CD14-positive monocyte (primary cell): Measurements from ENCODE around the gene TMCO5A. TPM values are rescaled to one million over a fixed set of nuclear protein-coding genes. Genes with fewer than 3 reads are reported as not detected.
"Not testable (repeated sequence)": the region's sequence is repeated elsewhere in the genome, so short reads cannot be mapped to it uniquely, and the experiment has no call there.

Source experiments
- DNase-seq, 3 donors: peaks; one replicate each; pipeline ENCODE4 v3.0.0-alpha.2; 2011 to 2022
- H2AFZ ChIP-seq: 2 replicates; pipeline ENCODE4 v1.6.0; 2012; ENCODE audit warnings: mild to moderate bottlenecking, low read depth, low read length, inconsistent platforms; ENCODE audit not compliant: insufficient read depth, poor library complexity, severe bottlenecking
- H3K27ac ChIP-seq, 2 donors: 1 replicate in 1 of 2; 2 replicates in 1 of 2; pipeline ENCODE4 v1.5.1; 2012 to 2013; ENCODE audit warnings: low read length in 2 of 2, control low read depth in 1 of 2, inconsistent platforms in 1 of 2, low read depth in 1 of 2, mild to moderate bottlenecking in 1 of 2
- H3K27me3 ChIP-seq, 2 donors: one replicate each; pipeline versions ENCODE4 v1.6.0 to v1.6.1; 2011 to 2013; ENCODE audit warnings: low read length in 2 of 2; ENCODE audit not compliant: control insufficient read depth in 2 of 2, insufficient read depth in 2 of 2
- H3K36me3 ChIP-seq, 2 donors: replicated peaks in 1 of 2; 1 replicate in 1 of 2; 2 replicates in 1 of 2; pipeline versions ENCODE4 v1.5.1 to v1.6.1; 2012 to 2013; ENCODE audit warnings: low read length in 2 of 2, control low read depth in 1 of 2, inconsistent platforms in 1 of 2, mild to moderate bottlenecking in 1 of 2; ENCODE audit not compliant: insufficient read depth in 2 of 2, control insufficient read depth in 1 of 2
- H3K4me1 ChIP-seq, 2 donors: 1 replicate in 1 of 2; 2 replicates in 1 of 2; pipeline versions ENCODE4 v1.5.1 to v1.6.1; 2012 to 2013; ENCODE audit warnings: low read length in 2 of 2, control low read depth in 1 of 2, inconsistent platforms in 1 of 2, mild to moderate bottlenecking in 1 of 2, moderate library complexity in 1 of 2; ENCODE audit not compliant: insufficient read depth in 2 of 2, control insufficient read depth in 1 of 2
- H3K4me2 ChIP-seq: replicated peaks from 2 replicates; pipeline ENCODE3; 2012; ENCODE audit warnings: low read length, moderate library complexity, mild to moderate bottlenecking; ENCODE audit not compliant: poor library complexity, severe bottlenecking; ENCODE audit errors: extremely low read depth
- H3K4me3 ChIP-seq, 3 experiments: fragments of 200-600 bp in 1 of 3; sonication (generic) in 1 of 3; replicated peaks in 1 of 3; 1 replicate in 2 of 3; 2 replicates in 1 of 3; pipeline ENCODE4 v1.5.1; 2011 to 2013; ENCODE audit warnings: low read length in 3 of 3, mild to moderate bottlenecking in 3 of 3, control low read depth in 2 of 3, low read depth in 2 of 3, inconsistent platforms in 1 of 3, moderate library complexity in 1 of 3
- H3K79me2 ChIP-seq: 2 replicates; pipeline ENCODE4 v1.6.0; 2012; ENCODE audit warnings: mild to moderate bottlenecking, control low read depth, inconsistent platforms, low read length, moderate library complexity; ENCODE audit not compliant: insufficient read depth
- H3K9ac ChIP-seq: 2 replicates; pipeline ENCODE4 v1.6.0; 2017; ENCODE audit warnings: low read length, mild to moderate bottlenecking; ENCODE audit not compliant: insufficient read depth, poor library complexity, severe bottlenecking
- H3K9me3 ChIP-seq, 2 donors: replicated peaks in 1 of 2; 1 replicate in 1 of 2; 2 replicates in 1 of 2; pipeline versions ENCODE4 v1.5.1 to v1.6.1; 2012 to 2013; ENCODE audit warnings: low read length in 2 of 2, control low read depth in 1 of 2; ENCODE audit not compliant: control insufficient read depth in 1 of 2, insufficient read depth in 1 of 2
- H4K20me1 ChIP-seq: 2 replicates; pipeline ENCODE4 v1.6.0; 2012; ENCODE audit warnings: mild to moderate bottlenecking, low read length, control low read depth, moderate library complexity; ENCODE audit not compliant: insufficient read depth
- H3K27ac Mint-ChIP-seq, 7 donors: one replicate each; pipeline ENCODE4 v1.8.0; 2020; ENCODE audit warnings: mild to moderate bottlenecking in 7 of 7, mixed read lengths in 7 of 7, moderate library complexity in 6 of 7, inconsistent platforms in 2 of 7
- H3K27me3 Mint-ChIP-seq, 3 donors: one replicate each; pipeline ENCODE4 v1.8.0; 2021 to 2022; ENCODE audit warnings: low read depth in 3 of 3, mild to moderate bottlenecking in 3 of 3, mixed read lengths in 3 of 3, moderate library complexity in 3 of 3, inconsistent platforms in 1 of 3
- H3K36me3 Mint-ChIP-seq, 2 donors: one replicate each; pipeline ENCODE4 v1.8.0; 2020; ENCODE audit warnings: mixed read lengths in 2 of 2, inconsistent platforms in 1 of 2, mild to moderate bottlenecking in 1 of 2
- H3K4me1 Mint-ChIP-seq: one replicate; pipeline ENCODE4 v1.8.0; 2020; ENCODE audit warnings: mild to moderate bottlenecking, mixed read lengths
- H3K4me3 Mint-ChIP-seq, 2 donors: one replicate each; pipeline ENCODE4 v1.8.0; 2020; ENCODE audit warnings: mild to moderate bottlenecking in 2 of 2, mixed read lengths in 2 of 2, moderate library complexity in 1 of 2
- H3K9me3 Mint-ChIP-seq, 7 donors: one replicate each; pipeline ENCODE4 v1.8.0; 2020 to 2022; ENCODE audit warnings: mixed read lengths in 7 of 7, mild to moderate bottlenecking in 6 of 7, moderate library complexity in 6 of 7, inconsistent platforms in 2 of 7
- WGBS: methylation state at CpG from one replicate; pipeline ENCODE4 v1.1.5; 2013; ENCODE audit warnings: missing lambda C conversion rate; ENCODE audit not compliant: insufficient coverage; 5-methylcytosine and 5-hydroxymethylcytosine counted together
- intact Hi-C, 2 donors: fragments of 100-400 bp; cut with micrococcal nuclease; formaldehyde crosslinking; loops; one replicate each; pipeline versions ENCODE4 v1.15.0 to v1.15.1; 2023
- polyA plus RNA-seq, 3 donors: library from polyadenylated mRNA; depleted of rRNA in 1 of 3; unstranded in 2 of 3; stranded (reverse) in 1 of 3; fragments of 300-500 nt in 2 of 3; fragments of >200 nt in 1 of 3; fragmentation: Illumina TruSeq in 2 of 3; gene quantifications; 1 replicate in 2 of 3; 2 replicates in 1 of 3; pipeline ENCODE4 v1.2.3, GENCODE V29; 2012 to 2021
- TF ChIP-seq, protein P1 (sequence below): fragments of 200-600 bp; IDR thresholded peaks from one replicate; pipeline ENCODE4 v1.8.0; 2022; ENCODE audit warnings: antibody characterized with exemption, mild to moderate bottlenecking

Gene TMCO5A
- polyA plus RNA-seq, 3 donors, result not detected

- TF ChIP-seq, protein P1, sequence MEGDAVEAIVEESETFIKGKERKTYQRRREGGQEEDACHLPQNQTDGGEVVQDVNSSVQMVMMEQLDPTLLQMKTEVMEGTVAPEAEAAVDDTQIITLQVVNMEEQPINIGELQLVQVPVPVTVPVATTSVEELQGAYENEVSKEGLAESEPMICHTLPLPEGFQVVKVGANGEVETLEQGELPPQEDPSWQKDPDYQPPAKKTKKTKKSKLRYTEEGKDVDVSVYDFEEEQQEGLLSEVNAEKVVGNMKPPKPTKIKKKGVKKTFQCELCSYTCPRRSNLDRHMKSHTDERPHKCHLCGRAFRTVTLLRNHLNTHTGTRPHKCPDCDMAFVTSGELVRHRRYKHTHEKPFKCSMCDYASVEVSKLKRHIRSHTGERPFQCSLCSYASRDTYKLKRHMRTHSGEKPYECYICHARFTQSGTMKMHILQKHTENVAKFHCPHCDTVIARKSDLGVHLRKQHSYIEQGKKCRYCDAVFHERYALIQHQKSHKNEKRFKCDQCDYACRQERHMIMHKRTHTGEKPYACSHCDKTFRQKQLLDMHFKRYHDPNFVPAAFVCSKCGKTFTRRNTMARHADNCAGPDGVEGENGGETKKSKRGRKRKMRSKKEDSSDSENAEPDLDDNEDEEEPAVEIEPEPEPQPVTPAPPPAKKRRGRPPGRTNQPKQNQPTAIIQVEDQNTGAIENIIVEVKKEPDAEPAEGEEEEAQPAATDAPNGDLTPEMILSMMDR, result no peak
- Mint-ChIP-seq H3K36me3 (no peaks in the 10 kb centered on the region), H3K27ac (no peak overlapping the region), H3K27me3 (no peaks in the 10 kb centered on the region), H3K9me3 (peaks cover 0 to 11% (median 3%) of the 10 kb centered on the region in 7 donors), H3K4me3 (no peak overlapping the region), H3K4me1 (no peaks in the 10 kb centered on the region)
- H3K27me3 ChIP-seq, result no peaks in the 10 kb centered on the region
- no peak overlapping the region for H3K9ac ChIP-seq
- no peaks in the 10 kb centered on the region for H3K9me3 ChIP-seq
- no peaks in the 10 kb centered on the region for H4K20me1 ChIP-seq
- no peaks in the 10 kb centered on the region for H3K36me3 ChIP-seq
- no peak overlapping the region for H3K4me3 ChIP-seq
- DNase-seq, result no peak
- H3K27ac ChIP-seq, result no peak overlapping the region
- H3K4me1 ChIP-seq, result no peaks in the 10 kb centered on the region
- H3K4me2 ChIP-seq, result no peak overlapping the region
- no peaks in the 10 kb centered on the region for H3K79me2 ChIP-seq
- intact Hi-C loops, result no loop called here
- H2AFZ ChIP-seq, result no peak overlapping the region
These were observed 7.3 kb downstream of the TMCO5A start for GRCh38 chr15:37941779-37942178.

- peaks cover 0 to 19% (median 9%) of the 10 kb centered on the region in 7 donors for H3K9me3 Mint-ChIP-seq
- H3K4me1 ChIP-seq, result no peaks in the 10 kb centered on the region
- H3K4me3 ChIP-seq, result no peak overlapping the region
- no peak for DNase-seq
- H3K27me3 ChIP-seq, result no peaks in the 10 kb centered on the region
- no peaks in the 10 kb centered on the region for H3K36me3 ChIP-seq
- no peak overlapping the region for H3K9ac ChIP-seq
- H3K79me2 ChIP-seq, result no peaks in the 10 kb centered on the region
- TF ChIP-seq, protein P1, result no peak
- no peaks in the 10 kb centered on the region for H3K4me1 Mint-ChIP-seq
- no peaks in the 10 kb centered on the region for H3K36me3 Mint-ChIP-seq
- H3K27ac ChIP-seq, result no peak overlapping the region
- H3K9me3 ChIP-seq, result peaks cover 0 to 5% of the 10 kb centered on the region in 2 donors
- no peak overlapping the region for H3K4me2 ChIP-seq
- no peak overlapping the region for H3K27ac Mint-ChIP-seq
- H4K20me1 ChIP-seq, result no peaks in the 10 kb centered on the region
- peaks cover 0 to 3% (median 2%) of the 10 kb centered on the region in 3 donors for H3K27me3 Mint-ChIP-seq
- WGBS, result 93% methylated on average over 3 of the region's 4 CpGs
- intact Hi-C loops, result no loop called here
- no peak overlapping the region for H2AFZ ChIP-seq
- H3K4me3 Mint-ChIP-seq, result no peak overlapping the region
These were observed 17.6 kb downstream of the TMCO5A start for GRCh38 chr15:37951999-37952398.

DNA sequence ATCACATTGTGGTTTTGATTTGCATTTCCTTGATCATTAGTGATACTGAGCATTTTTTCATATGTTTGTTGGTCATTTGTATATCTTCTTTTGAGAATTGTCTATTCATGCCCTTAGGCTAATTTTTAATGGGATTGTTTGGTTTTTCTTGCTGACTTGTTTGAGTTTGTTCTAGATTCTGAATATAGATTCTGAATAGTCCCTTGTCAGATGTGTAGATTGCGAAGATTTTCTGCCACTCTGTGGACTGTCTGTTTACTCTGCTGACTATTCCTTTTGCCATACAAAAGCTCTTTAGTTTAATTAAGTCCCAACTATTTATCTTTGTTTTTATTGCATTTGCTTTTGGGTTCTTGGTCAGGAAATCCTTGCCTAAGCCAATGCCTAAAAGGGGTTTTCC lies 26.3 kb downstream of the TMCO5A start:
- WGBS, result no CpG with 5 or more reads among the region's 1 CpG
- H3K4me3 Mint-ChIP-seq, H3K4me1 ChIP-seq, H3K27ac Mint-ChIP-seq, H3K4me3 ChIP-seq, intact Hi-C loops, H3K9ac ChIP-seq, H3K36me3 Mint-ChIP-seq, DNase-seq, H3K27me3 ChIP-seq, H3K79me2 ChIP-seq, H3K27ac ChIP-seq, H3K27me3 Mint-ChIP-seq, H4K20me1 ChIP-seq, H3K4me2 ChIP-seq, H3K9me3 ChIP-seq, H3K36me3 ChIP-seq, H2AFZ ChIP-seq, H3K4me1 Mint-ChIP-seq: not testable (repeated sequence)
- H3K9me3 Mint-ChIP-seq, result peaks cover 2 to 19% (median 8%) of the 10 kb centered on the region in 7 donors
